HEK293T (cell line): ENCODE data around the gene METTL5.

Experiments used
- CTCF ChIA-PET: fragments of 350-600 bp; formaldehyde crosslinking; extraction: SDS; loops from one replicate; lab custom pipeline; 2021; ENCODE audit warnings: antibody characterized with exemption, inconsistent platforms; lab: Yijun Ruan, JAX
- POLR2A ChIA-PET: fragments of 350-600 bp; formaldehyde crosslinking; extraction: SDS; loops from one replicate; lab custom pipeline; 2020; ENCODE audit warnings: antibody characterized with exemption, inconsistent platforms; lab: Yijun Ruan, JAX
- DNase-seq: peaks from one replicate; pipeline ENCODE4 v3.0.0; 2012; ENCODE audit warnings: mixed read lengths; ENCODE audit errors: extremely low spot score
- ARNT ChIP-seq: fragments of 450-650 bp; IDR thresholded peaks from 2 replicates; pipeline ENCODE4 v1.6.1; 2017; ENCODE audit warnings: mild to moderate bottlenecking
- CTBP1 ChIP-seq: fragments of 450-650 bp; IDR thresholded peaks from 2 replicates; pipeline ENCODE4 v1.6.1; 2016; ENCODE audit warnings: borderline replicate concordance
- FOXK2 ChIP-seq: fragments of 450-650 bp; IDR thresholded peaks from 2 replicates; pipeline ENCODE4 v1.6.1; 2016; ENCODE audit warnings: mild to moderate bottlenecking
- HDGF ChIP-seq: fragments of 450-650 bp; IDR thresholded peaks from 2 replicates; pipeline ENCODE4 v1.6.1; 2017; ENCODE audit warnings: antibody characterized with exemption, borderline replicate concordance
- L3MBTL2 ChIP-seq: fragments of 450-650 bp; conservative IDR thresholded peaks from 2 replicates; pipeline ENCODE4 v1.6.1; 2016; ENCODE audit warnings: mild to moderate bottlenecking
- SP1 ChIP-seq: fragments of 450-650 bp; IDR thresholded peaks from 2 replicates; pipeline ENCODE4 v1.6.1; 2017
- TARDBP ChIP-seq: fragments of 450-650 bp; IDR thresholded peaks from 2 replicates; pipeline ENCODE4 v1.6.1; 2016

The METTL5 gene

DNA sequence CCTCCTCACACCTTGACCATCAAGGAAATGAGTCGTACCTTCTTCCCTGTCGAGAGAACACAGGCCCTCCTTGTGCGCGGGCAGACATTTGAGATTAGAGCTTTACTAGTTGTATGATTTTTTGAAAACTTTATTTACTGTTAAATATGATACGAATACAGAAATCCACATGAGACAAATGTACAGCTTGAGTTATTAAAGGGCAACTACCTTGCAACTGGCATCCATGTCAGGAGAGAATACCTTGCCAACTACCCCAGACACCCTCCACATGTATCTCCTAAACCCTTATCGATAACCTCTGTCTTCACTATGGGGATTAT is 62.8 kb downstream of the METTL5 start:
- ChIA-PET CTCF (no interaction called here), POLR2A (no interaction called here)
- TF ChIP-seq L3MBTL2: no peak
- TF ChIP-seq CTBP1: no peak
- no peak for TF ChIP-seq TARDBP
- no peak for TF ChIP-seq FOXK2
- no peak for TF ChIP-seq HDGF
- TF ChIP-seq SP1: no peak
- no peak for TF ChIP-seq ARNT
- DNase-seq: no peak
